Activated naive CD4-positive, alpha-beta T cell treated with anti-CD3 and anti-CD28 coated beads, Interleukin-2, amount 50 U/mL, for 72 hours (primary cell): Measurements from ENCODE around the gene NISCH. TPM values are rescaled to one million over a fixed set of nuclear protein-coding genes. Genes with fewer than 3 reads are reported as not detected.

Source experiments
- ATAC-seq, 2 donors: fragments of 150-1000 bp; cut with Tn5 transposase; 2 replicates each; pipeline ENCODE4 v1.10.0; 2021; ENCODE audit warnings: mild to moderate bottlenecking in 2 of 2, moderate library complexity in 2 of 2
- DNase-seq, 2 donors: peaks; one replicate each; pipeline ENCODE4 v3.0.0; 2021 to 2022; ENCODE audit warnings: low spot score in 2 of 2
- H3K27ac Mint-ChIP-seq, 2 donors: one replicate each; pipeline ENCODE4 v1.8.0; 2022; ENCODE audit warnings: mild to moderate bottlenecking in 2 of 2, mixed read lengths in 2 of 2
- H3K36me3 Mint-ChIP-seq, 2 donors: one replicate each; pipeline ENCODE4 v1.8.0; 2022; ENCODE audit warnings: mixed read lengths in 2 of 2
- H3K9me3 Mint-ChIP-seq, 2 donors: one replicate each; pipeline ENCODE4 v1.8.0; 2022; ENCODE audit warnings: mixed read lengths in 2 of 2
- total RNA-seq, 2 donors: library from RNA; stranded (reverse); gene quantifications; one replicate each; pipeline ENCODE4 v1.2.3, GENCODE V29; 2022

Gene NISCH
- total RNA-seq, 2 donors from 2014 or later: 79.7 to 105 TPM

- no peak for DNase-seq
- H3K36me3 Mint-ChIP-seq: peaks cover 0 to 6% of the 10 kb centered on the region in 2 donors
- H3K9me3 Mint-ChIP-seq: no peaks in the 10 kb centered on the region
- no peak for ATAC-seq
- no peak overlapping the region for H3K27ac Mint-ChIP-seq
Measured at GRCh38 chr3:52477796-52478095, 22.3 kb downstream of the NISCH start.

DNA sequence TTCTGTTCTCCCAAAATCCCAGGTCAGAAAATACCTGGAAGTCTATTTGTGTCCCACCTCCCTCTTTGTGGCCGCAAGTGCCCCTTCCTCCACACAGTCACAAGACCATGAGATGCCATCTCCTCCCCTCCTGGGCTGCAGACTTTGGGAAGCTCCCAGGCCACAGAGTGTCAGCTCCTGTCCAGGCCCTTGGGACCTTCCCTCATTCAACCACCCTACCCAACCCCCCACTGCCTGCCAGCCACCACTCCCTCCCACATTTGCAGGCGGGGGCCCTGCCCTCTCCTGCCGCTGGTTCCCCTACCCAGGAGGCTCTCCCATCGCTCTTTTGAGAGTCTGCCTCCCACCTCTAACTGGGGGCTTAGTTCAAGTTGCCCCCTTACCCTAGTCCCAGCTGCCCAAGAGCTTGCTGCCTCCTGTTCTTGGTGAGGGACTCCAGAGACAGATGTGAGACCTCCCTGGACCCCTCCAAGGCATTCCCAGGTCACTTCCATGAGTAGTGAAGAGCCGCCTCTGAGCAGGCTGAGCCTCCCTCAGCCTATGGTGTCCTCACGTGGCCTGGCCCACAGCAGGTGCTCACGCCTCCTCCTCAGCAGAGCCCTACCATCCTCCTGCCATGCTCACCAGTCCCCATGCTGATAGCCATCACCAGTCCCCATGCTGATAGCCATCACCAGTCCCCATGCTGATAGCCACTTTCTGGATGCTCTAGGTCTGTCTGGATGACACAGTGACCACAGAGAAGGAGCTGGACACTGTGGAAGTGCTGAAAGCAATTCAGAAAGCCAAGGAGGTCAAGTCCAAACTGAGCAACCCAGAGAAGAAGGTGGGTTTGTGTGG is 23.9 kb downstream of the NISCH start:
- ATAC-seq (no peak), DNase-seq (no peak)
- Mint-ChIP-seq H3K27ac (peak overlapping the region in 1 of 2 donors; percentile 53), H3K9me3 (no peaks in the 10 kb centered on the region), H3K36me3 (peaks cover 0 to 6% of the 10 kb centered on the region in 2 donors)

DNA sequence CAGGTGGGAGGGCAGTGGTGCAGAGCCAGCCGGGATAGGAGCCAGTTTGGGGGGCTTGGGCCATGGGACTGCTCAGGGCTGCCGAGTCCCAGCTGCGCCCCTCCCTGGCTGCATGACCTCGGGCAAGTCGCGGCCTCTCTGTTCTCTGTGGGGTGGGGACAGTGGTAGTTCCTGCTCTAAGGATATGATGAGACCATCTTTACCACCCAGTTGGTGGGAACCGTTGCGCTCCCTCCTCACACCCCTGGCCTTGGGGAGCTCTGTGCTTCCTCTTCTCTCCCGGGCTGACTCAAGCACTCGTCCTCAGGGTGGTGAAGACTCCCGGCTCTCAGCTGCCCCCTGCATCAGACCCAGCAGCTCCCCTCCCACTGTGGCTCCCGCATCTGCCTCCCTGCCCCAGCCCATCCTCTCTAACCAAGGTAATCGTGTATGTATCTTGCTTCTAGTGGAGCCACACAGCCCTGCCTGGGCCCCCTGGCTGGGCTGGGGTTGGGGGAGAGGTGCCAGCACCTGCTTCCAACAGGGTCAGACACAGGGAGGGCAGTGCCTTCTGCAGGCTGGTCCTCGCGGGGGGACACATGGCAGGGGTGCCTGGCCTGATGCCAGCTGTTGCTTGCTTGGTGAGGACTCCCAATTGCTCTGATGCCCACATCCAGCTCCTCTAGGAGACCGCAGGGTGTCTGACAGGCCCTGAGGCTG is 24.6 kb downstream of the NISCH start:
- H3K36me3 Mint-ChIP-seq: peaks cover 0 to 6% of the 10 kb centered on the region in 2 donors
- no peak for DNase-seq

GRCh38 chr3:52480768-52481715 is 25.6 kb downstream of the NISCH start:
- Mint-ChIP-seq H3K36me3 (peaks cover 0 to 6% of the 10 kb centered on the region in 2 donors), H3K9me3 (no peaks in the 10 kb centered on the region), H3K27ac (peak overlapping the region in 1 of 2 donors; percentile 70)
- DNase-seq (no peak), ATAC-seq (no peak)

More for the DNA sequence above, 24.6 kb downstream of the NISCH start:
- Mint-ChIP-seq H3K27ac (no peak overlapping the region), H3K9me3 (no peaks in the 10 kb centered on the region)
- no peak for ATAC-seq

DNA sequence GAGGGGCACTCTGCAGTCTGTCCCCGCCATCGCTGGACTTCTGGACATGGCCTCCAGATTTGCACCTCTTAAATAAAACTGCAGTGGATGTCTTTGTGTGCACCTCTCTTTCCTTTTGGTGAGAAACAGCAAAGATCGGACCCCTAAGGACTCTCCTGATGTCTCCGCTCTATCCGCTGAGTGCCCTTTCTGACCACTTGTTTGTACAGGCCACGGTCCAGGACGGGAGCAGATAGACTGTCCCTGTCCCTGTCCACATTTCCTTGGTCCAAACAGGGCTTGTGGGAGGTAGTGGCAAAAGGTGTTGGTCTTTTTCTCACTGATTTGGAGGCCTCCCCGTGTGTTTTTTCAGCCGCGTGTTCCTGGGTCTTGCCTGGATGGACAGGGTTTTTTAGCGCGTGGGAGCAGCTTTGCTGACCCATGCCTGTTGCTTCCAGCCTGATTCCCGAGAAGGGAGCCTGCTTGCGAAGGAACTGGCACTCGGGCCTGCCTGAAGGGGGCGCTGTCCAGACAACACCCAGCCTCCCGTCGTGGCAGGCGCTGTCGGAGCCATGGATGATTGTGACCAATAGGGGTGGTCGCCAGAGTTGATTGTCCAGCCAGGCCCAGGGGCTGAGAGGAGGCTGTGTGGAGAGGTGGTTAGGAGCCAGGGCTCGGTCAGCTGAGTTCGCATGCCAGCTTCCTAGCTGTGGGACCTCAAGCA is 26.6 kb downstream of the NISCH start:
- peaks cover 0 to 6% of the 10 kb centered on the region in 2 donors for H3K36me3 Mint-ChIP-seq
- ATAC-seq: no peak
- no peaks in the 10 kb centered on the region for H3K9me3 Mint-ChIP-seq
- DNase-seq: peak in 1 of 2 donors; percentile 36
- peak overlapping the region; percentile 33 to 55 for H3K27ac Mint-ChIP-seq

- DNase-seq: no peak
- no peak for ATAC-seq
- no peaks in the 10 kb centered on the region for H3K9me3 Mint-ChIP-seq
Measured at GRCh38 chr3:52483081-52483480, 27.7 kb downstream of the NISCH start.

DNA sequence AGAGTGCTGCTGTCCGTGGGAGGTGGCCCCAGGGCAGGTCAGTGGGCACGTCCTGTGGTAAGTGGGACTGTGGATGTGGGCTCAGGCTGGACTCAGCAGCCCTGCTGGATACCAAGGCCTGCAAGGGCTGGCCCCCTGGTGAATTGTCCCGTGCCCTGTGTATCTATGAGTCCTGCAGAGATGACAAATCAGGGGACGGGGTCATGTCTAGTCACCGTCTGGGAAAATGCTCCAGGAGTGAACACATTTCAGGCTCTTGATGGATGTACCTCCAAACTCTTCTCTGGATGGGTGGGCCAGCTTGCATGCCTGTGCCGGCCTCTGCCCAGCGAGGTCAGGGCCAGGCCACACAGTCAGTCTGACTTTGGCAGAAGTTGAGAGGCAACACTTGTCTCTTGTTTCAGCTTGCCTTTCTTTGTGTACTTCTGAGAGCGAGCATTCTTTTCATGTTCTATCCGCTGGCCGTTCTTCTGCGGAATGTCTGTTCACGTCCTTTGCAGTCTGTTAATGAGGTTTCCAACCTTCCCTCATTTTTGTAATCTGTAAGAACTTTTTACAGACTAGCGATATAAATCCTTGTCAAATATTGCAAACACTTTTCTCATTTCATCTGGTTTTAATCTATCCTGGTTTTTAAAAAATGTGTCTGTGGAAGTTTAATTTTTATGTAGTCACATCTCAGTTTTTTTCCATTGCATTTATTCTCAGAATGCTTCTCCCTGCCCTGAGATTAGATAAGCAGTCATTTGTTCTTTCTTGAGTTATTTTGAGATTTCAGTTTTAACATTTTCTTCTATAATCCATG is 28.4 kb downstream of the NISCH start:
- Mint-ChIP-seq H3K9me3 (no peaks in the 10 kb centered on the region), H3K27ac (peak overlapping the region; percentile 33 to 66)
- ATAC-seq: no peak

More at GRCh38 chr3:52483081-52483480, 27.7 kb downstream of the NISCH start:
- Mint-ChIP-seq H3K36me3 (peaks cover 0 to 6% of the 10 kb centered on the region in 2 donors), H3K27ac (peak overlapping the region; percentile 33 to 48)

GRCh38 chr3:52484680-52485461 is 29.5 kb downstream of the NISCH start:
- ATAC-seq (no peak), DNase-seq (no peak)
- peak overlapping the region; percentile 72 to 75 for H3K27ac Mint-ChIP-seq
- no peaks in the 10 kb centered on the region for H3K9me3 Mint-ChIP-seq
- peaks cover 0 to 6% of the 10 kb centered on the region in 2 donors for H3K36me3 Mint-ChIP-seq

More for the DNA sequence above, 28.4 kb downstream of the NISCH start:
- peaks cover 0 to 6% of the 10 kb centered on the region in 2 donors for H3K36me3 Mint-ChIP-seq
- no peak for DNase-seq

DNA sequence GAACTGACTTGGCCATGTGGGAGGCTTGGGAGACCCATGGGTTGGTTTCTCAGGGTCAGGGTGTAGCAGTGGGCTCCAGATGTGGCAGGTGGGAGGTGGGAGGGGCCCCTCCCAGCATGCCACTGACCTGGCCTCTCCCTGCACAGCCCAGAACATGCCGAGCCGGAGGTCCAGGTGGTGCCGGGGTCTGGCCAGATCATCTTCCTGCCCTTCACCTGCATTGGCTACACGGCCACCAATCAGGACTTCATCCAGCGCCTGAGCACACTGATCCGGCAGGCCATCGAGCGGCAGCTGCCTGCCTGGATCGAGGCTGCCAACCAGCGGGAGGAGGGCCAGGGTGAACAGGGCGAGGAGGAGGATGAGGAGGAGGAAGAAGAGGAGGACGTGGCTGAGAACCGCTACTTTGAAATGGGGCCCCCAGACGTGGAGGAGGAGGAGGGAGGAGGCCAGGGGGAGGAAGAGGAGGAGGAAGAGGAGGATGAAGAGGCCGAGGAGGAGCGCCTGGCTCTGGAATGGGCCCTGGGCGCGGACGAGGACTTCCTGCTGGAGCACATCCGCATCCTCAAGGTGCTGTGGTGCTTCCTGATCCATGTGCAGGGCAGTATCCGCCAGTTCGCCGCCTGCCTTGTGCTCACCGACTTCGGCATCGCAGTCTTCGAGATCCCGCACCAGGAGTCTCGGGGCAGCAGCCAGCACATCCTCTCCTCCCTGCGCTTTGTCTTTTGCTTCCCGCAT is 31.8 kb downstream of the NISCH start:
- no peak for DNase-seq
- Mint-ChIP-seq H3K27ac (peak overlapping the region in 1 of 2 donors; percentile 55), H3K9me3 (no peaks in the 10 kb centered on the region), H3K36me3 (peaks cover 0 to under 1% of the 10 kb centered on the region in 2 donors)
- no peak for ATAC-seq

GRCh38 chr3:52487788-52488691 is 32.6 kb downstream of the NISCH start:
- no peak for DNase-seq
- H3K9me3 Mint-ChIP-seq: no peaks in the 10 kb centered on the region
- H3K27ac Mint-ChIP-seq: peak overlapping the region in 1 of 2 donors; percentile 55
- ATAC-seq: no peak
- peaks cover 0 to 4% of the 10 kb centered on the region in 2 donors for H3K36me3 Mint-ChIP-seq

DNA sequence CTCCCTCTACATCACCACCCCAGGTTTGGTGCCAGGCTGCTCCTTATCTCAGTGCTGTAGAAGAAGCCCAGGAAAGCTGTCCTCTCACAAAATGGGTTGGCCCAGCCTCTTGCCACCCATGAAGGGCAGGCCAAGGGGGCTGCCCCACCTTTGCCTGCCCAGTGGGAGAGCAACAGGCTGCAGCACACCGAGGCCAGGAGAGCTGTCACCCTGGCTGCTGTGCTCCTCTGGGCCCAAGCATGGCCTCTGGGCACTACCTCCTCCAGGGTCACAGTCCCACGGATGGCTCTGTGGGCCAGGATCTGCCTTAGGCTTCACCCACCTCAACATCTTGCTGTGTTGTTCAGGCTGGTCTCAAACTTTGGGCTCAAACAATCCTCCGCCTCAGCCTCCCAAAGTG is 33.3 kb downstream of the NISCH start:
- Mint-ChIP-seq H3K9me3 (no peaks in the 10 kb centered on the region), H3K27ac (no peak overlapping the region), H3K36me3 (peaks cover 0 to 4% of the 10 kb centered on the region in 2 donors)
- DNase-seq (no peak), ATAC-seq (no peak)

DNA sequence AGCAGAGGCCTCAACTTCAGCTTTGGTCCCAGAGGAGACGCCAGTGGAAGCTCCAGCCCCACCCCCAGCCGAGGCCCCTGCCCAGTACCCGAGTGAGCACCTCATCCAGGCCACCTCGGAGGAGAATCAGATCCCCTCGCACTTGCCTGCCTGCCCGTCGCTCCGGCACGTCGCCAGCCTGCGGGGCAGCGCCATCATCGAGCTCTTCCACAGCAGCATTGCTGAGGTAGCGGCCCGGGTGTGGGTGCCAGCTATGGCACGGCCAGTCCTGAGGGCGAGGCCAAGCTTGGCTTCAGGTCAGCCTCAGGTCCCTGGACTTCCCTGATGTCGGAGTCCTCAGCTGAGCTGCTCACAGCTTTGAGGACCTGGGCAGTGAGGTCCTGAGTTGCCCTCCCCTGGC is 34.0 kb downstream of the NISCH start:
- Mint-ChIP-seq H3K27ac (no peak overlapping the region), H3K9me3 (no peaks in the 10 kb centered on the region), H3K36me3 (peaks cover 0 to 4% of the 10 kb centered on the region in 2 donors)
- no peak for DNase-seq
- no peak for ATAC-seq
